Astrocyte of the cerebellum (primary cell): ENCODE measurements around the gene ZBTB43.

Experiments
- DNase-seq: peaks from one replicate; pipeline ENCODE4 v3.0.0-alpha.2; 2011; ENCODE audit warnings: low read depth
- H3K4me3 ChIP-seq: 2 replicates; pipeline ENCODE4 v1.5.1; 2011; ENCODE audit warnings: mild to moderate bottlenecking, low read depth, low read length, moderate library complexity
- in situ Hi-C: cut with HindIII; loops from 2 replicates; pipeline ENCODE4 v1.10.0; 2017; ENCODE audit warnings: low sequenced_read_pairs
- TF ChIP-seq, protein P1 (sequence below): IDR thresholded peaks from 2 replicates; pipeline ENCODE4 v1.5.1; 2012; ENCODE audit warnings: low read length, low read depth, moderate library complexity, mild to moderate bottlenecking; ENCODE audit errors: missing control alignments

The ZBTB43 gene

GRCh38 chr9:126853667-126854066 lies 48.8 kb downstream of the ZBTB43 start:
- DNase-seq, result no peak
- in situ Hi-C loops, result no loop called here
- TF ChIP-seq, protein P1, sequence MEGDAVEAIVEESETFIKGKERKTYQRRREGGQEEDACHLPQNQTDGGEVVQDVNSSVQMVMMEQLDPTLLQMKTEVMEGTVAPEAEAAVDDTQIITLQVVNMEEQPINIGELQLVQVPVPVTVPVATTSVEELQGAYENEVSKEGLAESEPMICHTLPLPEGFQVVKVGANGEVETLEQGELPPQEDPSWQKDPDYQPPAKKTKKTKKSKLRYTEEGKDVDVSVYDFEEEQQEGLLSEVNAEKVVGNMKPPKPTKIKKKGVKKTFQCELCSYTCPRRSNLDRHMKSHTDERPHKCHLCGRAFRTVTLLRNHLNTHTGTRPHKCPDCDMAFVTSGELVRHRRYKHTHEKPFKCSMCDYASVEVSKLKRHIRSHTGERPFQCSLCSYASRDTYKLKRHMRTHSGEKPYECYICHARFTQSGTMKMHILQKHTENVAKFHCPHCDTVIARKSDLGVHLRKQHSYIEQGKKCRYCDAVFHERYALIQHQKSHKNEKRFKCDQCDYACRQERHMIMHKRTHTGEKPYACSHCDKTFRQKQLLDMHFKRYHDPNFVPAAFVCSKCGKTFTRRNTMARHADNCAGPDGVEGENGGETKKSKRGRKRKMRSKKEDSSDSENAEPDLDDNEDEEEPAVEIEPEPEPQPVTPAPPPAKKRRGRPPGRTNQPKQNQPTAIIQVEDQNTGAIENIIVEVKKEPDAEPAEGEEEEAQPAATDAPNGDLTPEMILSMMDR, result no peak
- H3K4me3 ChIP-seq, result no peak overlapping the region

- in situ Hi-C loops, result no loop called here
- TF ChIP-seq, protein P1, result no peak
- no peak overlapping the region for H3K4me3 ChIP-seq
- DNase-seq, result no peak
Measured at GRCh38 chr9:126854734-126855133, 49.9 kb downstream of the ZBTB43 start.

DNA sequence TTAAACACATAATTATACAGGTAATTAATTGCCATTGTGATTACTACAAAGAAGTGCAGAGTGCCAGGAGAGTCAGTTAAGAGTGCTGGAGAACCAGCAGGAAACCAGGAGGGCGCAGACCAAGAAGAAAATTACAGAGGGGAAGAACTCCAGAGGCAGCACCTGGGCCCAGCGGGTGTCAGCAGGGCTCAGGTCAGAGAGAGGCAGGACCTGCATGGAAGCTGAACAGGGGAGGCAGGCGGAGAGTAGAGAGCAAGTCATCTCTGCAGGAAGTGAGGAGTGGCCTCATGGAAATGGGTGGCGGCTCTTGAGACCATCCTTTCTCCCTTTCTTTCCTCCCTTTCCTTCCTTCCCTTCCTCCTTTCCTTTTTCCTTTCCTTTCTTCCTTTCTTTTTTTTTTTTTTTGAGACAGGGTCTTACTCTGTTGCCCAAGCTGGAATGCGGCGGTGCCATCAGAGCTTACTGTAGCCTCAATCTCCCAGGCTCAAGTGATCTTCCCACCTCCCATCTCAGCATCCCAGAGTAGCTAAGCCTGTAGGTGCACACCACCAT lies 51.6 kb downstream of the ZBTB43 start:
- H3K4me3 ChIP-seq, result no peak overlapping the region
- no peak for DNase-seq
- TF ChIP-seq, protein P1, result no peak
- in situ Hi-C loops, result no loop called here

DNA sequence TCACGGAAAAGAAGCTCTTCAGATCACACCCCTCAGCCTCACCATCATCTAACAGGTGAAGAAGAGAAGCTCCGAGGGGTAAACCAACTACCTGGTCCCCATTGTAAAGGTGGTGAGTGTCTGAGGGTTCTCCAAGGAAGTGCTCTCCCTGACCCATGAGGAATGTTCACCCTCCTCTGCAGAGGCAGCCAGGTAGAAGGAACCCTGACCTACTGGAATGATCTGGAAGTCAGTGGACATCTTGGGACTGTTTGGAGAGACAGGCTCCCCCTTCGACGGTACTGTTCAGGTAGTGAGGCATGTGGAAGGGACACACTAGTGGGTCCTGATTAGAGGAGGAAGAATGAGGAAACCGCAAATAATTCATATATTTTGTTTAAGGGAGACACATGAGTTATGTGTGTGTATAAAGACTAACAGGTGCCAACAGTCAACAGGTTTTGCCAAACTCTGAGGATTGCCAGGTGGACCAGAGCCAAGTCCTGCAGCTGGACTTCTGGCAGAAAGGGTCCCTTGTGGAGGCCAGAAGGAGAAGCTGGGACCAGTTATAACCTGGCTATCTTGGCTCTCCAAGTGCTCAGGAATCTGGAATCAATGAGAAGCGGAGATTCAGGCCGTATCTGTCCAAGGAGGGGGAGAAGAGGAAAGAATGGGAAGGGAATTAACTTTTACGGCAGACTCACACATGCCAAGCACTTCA lies 52.6 kb downstream of the ZBTB43 start:
- in situ Hi-C loops, result no loop called here
- no peak overlapping the region for H3K4me3 ChIP-seq

DNA sequence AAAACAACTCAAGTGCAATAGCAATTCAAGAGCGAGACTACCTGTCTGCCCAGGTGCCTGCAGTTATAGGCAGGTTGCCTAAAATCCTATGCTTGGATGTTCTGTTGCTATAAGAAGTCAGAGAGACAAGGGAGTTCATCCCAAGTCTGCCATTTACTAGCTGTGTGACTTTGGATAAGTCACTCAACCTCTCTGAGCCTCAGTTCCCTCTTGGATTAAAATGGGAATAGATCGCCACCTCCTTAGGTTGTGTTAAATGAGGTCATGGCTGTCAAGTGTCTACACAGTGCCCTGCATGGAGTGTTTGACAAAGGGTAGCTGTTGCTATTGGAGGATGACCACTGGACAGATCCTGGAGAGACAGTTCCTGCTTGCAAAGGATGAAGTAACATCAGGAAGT lies 54.3 kb downstream of the ZBTB43 start:
- no peak for DNase-seq
- TF ChIP-seq, protein P1, result no peak
- in situ Hi-C loops, result no loop called here
- no peak overlapping the region for H3K4me3 ChIP-seq

More for the DNA sequence above, 52.6 kb downstream of the ZBTB43 start:
- TF ChIP-seq, protein P1, result no peak
- DNase-seq, result no peak

DNA sequence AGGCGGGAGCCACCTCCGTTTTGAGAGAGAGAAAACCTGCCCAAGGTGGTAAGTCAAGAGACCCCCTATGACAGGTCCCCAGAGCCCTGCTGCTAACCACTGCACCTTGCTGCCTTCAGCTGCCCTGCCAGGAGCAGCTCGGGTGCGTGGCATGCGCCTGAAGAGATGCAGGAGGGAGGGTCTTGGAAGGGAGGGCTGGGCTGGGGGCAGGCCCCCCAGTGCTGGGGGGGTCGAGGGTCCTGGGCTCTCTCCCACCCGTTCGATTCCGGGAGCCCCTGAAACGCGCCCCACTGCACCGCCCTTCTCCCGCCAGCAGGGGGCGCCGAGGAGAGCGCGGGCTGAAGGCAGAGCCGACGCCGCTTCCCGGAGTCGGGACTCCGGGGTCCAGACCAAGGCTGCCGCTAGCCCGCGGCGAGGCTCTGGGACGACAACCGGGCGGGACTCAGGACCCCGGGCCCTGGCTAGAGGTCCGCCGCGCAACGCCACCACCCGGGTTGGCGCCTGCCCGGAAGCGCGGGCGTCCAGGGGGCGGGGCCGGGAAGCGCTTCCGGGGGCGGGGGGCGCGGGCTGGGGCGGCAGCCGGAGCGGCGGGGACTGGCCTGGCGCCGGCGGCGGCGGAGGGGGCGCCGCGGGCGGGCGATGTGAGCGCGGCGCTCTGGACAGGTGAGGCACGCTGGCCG lies 55.4 kb downstream of the ZBTB43 start, which contains the start of gene ZBTB34:
Gene ZBTB34, plus strand, starts transcription at position 563 of the 680 bp plus-strand sequence. CDS start 18,761 bp downstream, outside the sequence.
- TF ChIP-seq, protein P1, result peak; percentile 96
- peak within 1 kb of the TSS; percentile 82 for H3K4me3 ChIP-seq
- DNase-seq, result no peak
- in situ Hi-C loops, result no loop called here
